HCT116 (cell line): ENCODE measurements around the gene SAG.

Experiments used
- EZH2 ChIP-seq: fragments of 200-600 bp; sonication (generic); IDR thresholded peaks from 2 replicates; pipeline ENCODE4 v1.6.1; 2017; ENCODE audit warnings: antibody characterized with exemption, mixed run types
- JUND ChIP-seq: IDR thresholded peaks from 2 replicates; pipeline ENCODE4 v1.6.1; 2012
- MAX ChIP-seq: IDR thresholded peaks from 2 replicates; pipeline ENCODE4 v1.6.1; 2012
- POLR2A ChIP-seq: IDR thresholded peaks from 2 replicates; pipeline ENCODE4 v1.7.0; 2011; ENCODE audit warnings: borderline replicate concordance; ENCODE audit not compliant: insufficient read depth, insufficient read length; ENCODE audit errors: extremely low read depth
- POLR2AphosphoS5 ChIP-seq: IDR thresholded peaks from 2 replicates; pipeline ENCODE4 v1.6.1; 2011; ENCODE audit warnings: mild to moderate bottlenecking, low read depth, low read length, moderate library complexity
- SIN3A ChIP-seq: IDR thresholded peaks from 2 replicates; pipeline ENCODE4 v1.6.1; 2012; ENCODE audit warnings: low read depth
- SP1 ChIP-seq: IDR thresholded peaks from 2 replicates; pipeline ENCODE4 v1.6.1; 2012; ENCODE audit warnings: low read depth
- SRF ChIP-seq: IDR thresholded peaks from 2 replicates; pipeline ENCODE4 v1.6.1; 2012; ENCODE audit warnings: low read depth
- ZNF274 ChIP-seq: fragments of 200-500 bp; sonication (Bioruptor generic); IDR thresholded peaks from 2 replicates; pipeline ENCODE4 v1.6.1; 2014; ENCODE audit warnings: mild to moderate bottlenecking, low read depth, low read length, inconsistent platforms
- TF ChIP-seq, protein P1 (sequence below), 3 experiments: fragments of 200-600 bp in 1 of 3; sonication (generic) in 1 of 3; IDR thresholded peaks in 2 of 3; conservative IDR thresholded peaks in 1 of 3; 2 replicates each; pipeline ENCODE4 v1.5.1; 2012 to 2017; ENCODE audit warnings: low read depth in 2 of 3, low read length in 2 of 3, antibody characterized with exemption in 1 of 3, borderline replicate concordance in 1 of 3, control low read depth in 1 of 3, mild to moderate bottlenecking in 1 of 3, mixed read lengths in 1 of 3, mixed run types in 1 of 3, moderate library complexity in 1 of 3; ENCODE audit not compliant: insufficient read depth in 1 of 3
- TF ChIP-seq, protein P2 (sequence below): IDR thresholded peaks from 2 replicates; pipeline ENCODE4 v1.6.1; 2012; ENCODE audit warnings: low read depth

- TF ChIP-seq POLR2A (no peak), SIN3A (no peak), EZH2 (no peak), ZNF274 (no peak), POLR2AphosphoS5 (no peak), JUND (no peak), SP1 (no peak), MAX (no peak), SRF (no peak)
- TF ChIP-seq, protein P1, sequence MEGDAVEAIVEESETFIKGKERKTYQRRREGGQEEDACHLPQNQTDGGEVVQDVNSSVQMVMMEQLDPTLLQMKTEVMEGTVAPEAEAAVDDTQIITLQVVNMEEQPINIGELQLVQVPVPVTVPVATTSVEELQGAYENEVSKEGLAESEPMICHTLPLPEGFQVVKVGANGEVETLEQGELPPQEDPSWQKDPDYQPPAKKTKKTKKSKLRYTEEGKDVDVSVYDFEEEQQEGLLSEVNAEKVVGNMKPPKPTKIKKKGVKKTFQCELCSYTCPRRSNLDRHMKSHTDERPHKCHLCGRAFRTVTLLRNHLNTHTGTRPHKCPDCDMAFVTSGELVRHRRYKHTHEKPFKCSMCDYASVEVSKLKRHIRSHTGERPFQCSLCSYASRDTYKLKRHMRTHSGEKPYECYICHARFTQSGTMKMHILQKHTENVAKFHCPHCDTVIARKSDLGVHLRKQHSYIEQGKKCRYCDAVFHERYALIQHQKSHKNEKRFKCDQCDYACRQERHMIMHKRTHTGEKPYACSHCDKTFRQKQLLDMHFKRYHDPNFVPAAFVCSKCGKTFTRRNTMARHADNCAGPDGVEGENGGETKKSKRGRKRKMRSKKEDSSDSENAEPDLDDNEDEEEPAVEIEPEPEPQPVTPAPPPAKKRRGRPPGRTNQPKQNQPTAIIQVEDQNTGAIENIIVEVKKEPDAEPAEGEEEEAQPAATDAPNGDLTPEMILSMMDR (IDR thresholded peaks at IDR 0.05 in 2 of 3, conservative IDR thresholded peaks at IDR 0.05 in 1 of 3; ENCODE audit: borderline replicate concordance in 1 of 3, insufficient read depth in 1 of 3, low read depth in 2 of 3, low read length in 2 of 3) = no peak
- TF ChIP-seq, protein P2, sequence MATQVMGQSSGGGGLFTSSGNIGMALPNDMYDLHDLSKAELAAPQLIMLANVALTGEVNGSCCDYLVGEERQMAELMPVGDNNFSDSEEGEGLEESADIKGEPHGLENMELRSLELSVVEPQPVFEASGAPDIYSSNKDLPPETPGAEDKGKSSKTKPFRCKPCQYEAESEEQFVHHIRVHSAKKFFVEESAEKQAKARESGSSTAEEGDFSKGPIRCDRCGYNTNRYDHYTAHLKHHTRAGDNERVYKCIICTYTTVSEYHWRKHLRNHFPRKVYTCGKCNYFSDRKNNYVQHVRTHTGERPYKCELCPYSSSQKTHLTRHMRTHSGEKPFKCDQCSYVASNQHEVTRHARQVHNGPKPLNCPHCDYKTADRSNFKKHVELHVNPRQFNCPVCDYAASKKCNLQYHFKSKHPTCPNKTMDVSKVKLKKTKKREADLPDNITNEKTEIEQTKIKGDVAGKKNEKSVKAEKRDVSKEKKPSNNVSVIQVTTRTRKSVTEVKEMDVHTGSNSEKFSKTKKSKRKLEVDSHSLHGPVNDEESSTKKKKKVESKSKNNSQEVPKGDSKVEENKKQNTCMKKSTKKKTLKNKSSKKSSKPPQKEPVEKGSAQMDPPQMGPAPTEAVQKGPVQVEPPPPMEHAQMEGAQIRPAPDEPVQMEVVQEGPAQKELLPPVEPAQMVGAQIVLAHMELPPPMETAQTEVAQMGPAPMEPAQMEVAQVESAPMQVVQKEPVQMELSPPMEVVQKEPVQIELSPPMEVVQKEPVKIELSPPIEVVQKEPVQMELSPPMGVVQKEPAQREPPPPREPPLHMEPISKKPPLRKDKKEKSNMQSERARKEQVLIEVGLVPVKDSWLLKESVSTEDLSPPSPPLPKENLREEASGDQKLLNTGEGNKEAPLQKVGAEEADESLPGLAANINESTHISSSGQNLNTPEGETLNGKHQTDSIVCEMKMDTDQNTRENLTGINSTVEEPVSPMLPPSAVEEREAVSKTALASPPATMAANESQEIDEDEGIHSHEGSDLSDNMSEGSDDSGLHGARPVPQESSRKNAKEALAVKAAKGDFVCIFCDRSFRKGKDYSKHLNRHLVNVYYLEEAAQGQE = no peak
Measured at GRCh38 chr2:233261819-233262555, 45.6 kb upstream of the SAG start.
